T-helper 2 cell treated with Interferon-gamma antibody and Interleukin-4, amounts not matched to agents 5 μg/mL and 100 μg/mL, for 36 hours (primary cell): ENCODE data around the gene UNKL.

Experiments used
- DNase-seq: peaks from one replicate; pipeline ENCODE4 v3.0.0; 2021; ENCODE audit warnings: low spot score
- H3K27ac Mint-ChIP-seq: one replicate; pipeline ENCODE4 v1.8.0; 2021; ENCODE audit warnings: mild to moderate bottlenecking, mixed read lengths
- H3K27me3 Mint-ChIP-seq: one replicate; pipeline ENCODE4 v1.8.0; 2021; ENCODE audit warnings: low read depth, mixed read lengths
- H3K36me3 Mint-ChIP-seq: one replicate; pipeline ENCODE4 v1.8.0; 2021; ENCODE audit warnings: low read depth, mixed read lengths
- H3K4me1 Mint-ChIP-seq: one replicate; pipeline ENCODE4 v1.8.0; 2021; ENCODE audit warnings: low read depth, mixed read lengths
- H3K4me3 Mint-ChIP-seq: one replicate; pipeline ENCODE4 v1.8.0; 2022; ENCODE audit warnings: mild to moderate bottlenecking, moderate library complexity, mixed read lengths
- H3K9me3 Mint-ChIP-seq: one replicate; pipeline ENCODE4 v1.8.0; 2021; ENCODE audit warnings: mixed read lengths

Gene UNKL

GRCh38 chr16:1357906-1358566 is 56.5 kb downstream of the UNKL start:
- H3K27ac Mint-ChIP-seq: no peak overlapping the region
- no peaks in the 10 kb centered on the region for H3K27me3 Mint-ChIP-seq
- no peak overlapping the region for H3K4me3 Mint-ChIP-seq
- no peaks in the 10 kb centered on the region for H3K9me3 Mint-ChIP-seq
- peaks cover 3% of the 10 kb centered on the region for H3K36me3 Mint-ChIP-seq
- DNase-seq: no peak
- H3K4me1 Mint-ChIP-seq: peaks cover 9% of the 10 kb centered on the region

DNA sequence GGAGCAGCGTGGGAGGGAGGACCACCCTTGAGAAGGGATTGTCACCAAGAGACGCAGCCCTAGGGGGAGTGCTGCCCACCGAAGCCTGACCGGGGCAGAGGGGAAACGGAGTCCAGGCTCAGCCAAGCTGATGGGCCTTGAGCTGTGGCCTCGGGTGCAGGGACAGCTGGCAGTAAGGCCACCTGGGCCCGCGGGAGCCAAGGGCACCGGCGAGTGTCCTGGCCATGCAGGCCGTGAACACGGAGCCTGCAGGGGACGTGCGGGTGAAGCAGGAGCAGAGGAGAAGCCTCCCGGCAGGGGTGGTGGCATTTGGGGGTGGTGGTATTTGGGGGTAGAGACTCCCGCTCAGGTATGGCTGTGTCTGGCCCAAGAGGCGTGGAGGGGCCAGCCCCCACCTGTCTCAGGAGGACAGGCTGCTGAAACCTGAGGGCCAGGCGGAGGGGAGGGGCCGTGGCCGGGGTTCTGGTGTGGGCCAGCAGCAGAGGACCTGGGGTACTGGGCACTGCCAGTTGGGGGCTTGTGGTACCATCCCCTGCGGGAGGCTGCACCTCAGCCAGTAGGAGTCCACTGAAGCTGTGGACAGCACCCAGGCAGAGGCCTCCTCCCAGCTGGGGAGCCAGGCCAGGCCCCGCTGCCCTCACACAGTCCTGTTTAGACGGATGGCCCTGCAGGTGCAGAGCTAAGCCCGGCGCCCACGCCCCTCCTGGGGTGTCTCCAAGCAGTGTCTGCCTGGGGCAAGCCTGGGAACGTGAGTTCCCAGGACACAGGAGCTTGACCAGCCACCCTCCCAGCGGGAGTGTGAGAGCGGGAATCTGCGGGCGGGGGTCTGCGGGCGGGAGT is 58.2 kb downstream of the UNKL start:
- no peak overlapping the region for H3K27ac Mint-ChIP-seq
- no peak overlapping the region for H3K4me3 Mint-ChIP-seq
- H3K36me3 Mint-ChIP-seq: peaks cover 3% of the 10 kb centered on the region
- no peaks in the 10 kb centered on the region for H3K27me3 Mint-ChIP-seq
- no peak for DNase-seq
- peaks cover 15% of the 10 kb centered on the region for H3K4me1 Mint-ChIP-seq
- H3K9me3 Mint-ChIP-seq: no peaks in the 10 kb centered on the region

DNA sequence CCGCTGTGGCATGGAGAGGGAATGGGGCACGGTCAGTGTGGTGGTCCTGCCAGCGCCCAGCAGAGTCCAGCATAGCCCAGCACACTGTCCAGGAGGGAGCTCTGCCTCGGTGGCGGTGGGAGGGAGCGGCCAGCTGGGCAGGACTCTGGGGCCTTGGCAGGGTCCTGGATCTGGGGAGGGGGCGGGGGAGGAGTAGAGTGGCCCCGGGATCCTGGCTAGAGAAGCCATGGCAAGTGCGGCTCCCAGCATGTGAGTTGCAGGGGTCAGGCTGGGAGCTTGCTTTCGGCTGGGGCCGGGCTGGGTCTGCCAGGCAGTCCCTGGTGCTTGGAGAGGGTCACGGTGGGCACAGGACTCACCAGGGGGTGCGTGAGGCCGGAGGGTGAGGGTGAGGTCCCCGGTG is 58.9 kb downstream of the UNKL start:
- Mint-ChIP-seq H3K9me3 (no peaks in the 10 kb centered on the region), H3K27me3 (no peaks in the 10 kb centered on the region), H3K4me3 (no peak overlapping the region), H3K27ac (no peak overlapping the region), H3K36me3 (peaks cover 3% of the 10 kb centered on the region), H3K4me1 (peaks cover 16% of the 10 kb centered on the region)
- DNase-seq: no peak

- Mint-ChIP-seq H3K4me1 (peaks cover 22% of the 10 kb centered on the region), H3K27me3 (no peaks in the 10 kb centered on the region), H3K36me3 (no peaks in the 10 kb centered on the region), H3K4me3 (no peak overlapping the region), H3K27ac (peak overlapping the region; percentile 11), H3K9me3 (no peaks in the 10 kb centered on the region)
- no peak for DNase-seq
Observed at GRCh38 chr16:1354815-1355540, 59.5 kb downstream of the UNKL start.

DNA sequence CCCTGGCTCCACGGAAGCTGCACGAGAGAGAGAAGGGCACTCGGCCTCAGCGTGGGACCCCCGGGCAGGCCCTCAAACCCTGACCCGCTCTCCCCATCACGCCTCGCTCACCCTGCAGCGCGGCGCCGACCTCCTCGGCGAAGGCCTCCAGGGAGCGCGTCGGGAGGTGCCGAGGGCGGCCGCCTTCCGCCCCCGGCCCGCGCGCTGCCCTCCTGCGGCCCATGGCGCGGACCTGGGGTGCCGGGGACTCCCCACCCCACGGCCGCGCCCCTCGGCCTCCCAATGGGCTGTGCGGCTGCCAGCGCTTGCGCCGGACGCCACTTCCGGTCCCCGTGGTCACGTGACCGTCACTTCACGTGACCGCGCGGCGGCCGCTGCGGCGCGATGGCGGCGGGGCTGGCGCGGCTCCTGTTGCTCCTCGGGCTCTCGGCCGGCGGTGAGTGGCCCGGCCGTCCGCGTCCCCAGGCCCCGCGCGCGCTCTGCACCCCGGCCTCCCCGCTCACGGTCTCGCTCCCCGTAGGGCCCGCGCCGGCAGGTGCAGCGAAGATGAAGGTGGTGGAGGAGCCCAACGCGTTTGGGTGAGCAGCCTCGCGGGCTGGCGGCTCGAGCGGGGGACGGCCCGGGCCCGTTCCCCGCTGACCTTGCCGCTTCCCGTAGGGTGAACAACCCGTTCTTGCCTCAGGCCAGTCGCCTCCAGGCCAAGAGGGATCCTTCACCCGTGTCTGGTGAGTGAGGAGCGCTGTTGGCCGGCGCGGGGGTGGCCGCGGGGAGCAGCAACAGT is 62.7 kb downstream of the UNKL start, which contains the start of the genes GNPTG and TSR3:
Gene GNPTG, plus strand, starts transcription at position 350 of the 781 bp plus-strand sequence. Its CDS starts 35 bp downstream, at position 385.
Gene TSR3, minus strand, starts transcription at position 297 of the 781 bp plus-strand sequence. Its CDS starts 74 bp downstream, at position 223.
- Mint-ChIP-seq H3K36me3 (no peaks in the 10 kb centered on the region), H3K27me3 (no peaks in the 10 kb centered on the region), H3K4me1 (peaks cover 23% of the 10 kb centered on the region), H3K9me3 (no peaks in the 10 kb centered on the region), H3K4me3 (peak within 1 kb of the TSS; percentile 88), H3K27ac (peak within 1 kb of the TSS; percentile 89)
- peak; percentile 93 for DNase-seq

DNA sequence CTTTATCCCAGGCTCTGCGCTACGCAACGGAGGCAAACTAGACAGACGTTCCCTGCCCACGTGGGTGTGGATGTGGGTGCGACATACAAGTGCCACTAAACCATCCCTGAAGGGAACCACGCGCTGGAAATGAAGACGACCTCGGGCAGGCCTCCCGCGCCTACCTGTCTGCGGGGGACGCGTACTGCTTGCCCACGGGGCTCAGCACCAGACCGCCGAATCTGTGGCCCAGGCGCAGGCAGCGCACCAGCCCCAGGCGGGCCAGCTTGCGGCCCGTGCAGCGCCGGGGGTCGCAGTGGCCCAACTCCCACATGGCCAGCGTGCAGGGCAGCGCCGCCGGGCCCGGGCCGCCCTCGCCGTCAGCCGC is 63.3 kb downstream of the UNKL start:
- Mint-ChIP-seq H3K4me1 (peaks cover 23% of the 10 kb centered on the region), H3K36me3 (no peaks in the 10 kb centered on the region), H3K27ac (peak overlapping the region; percentile 75), H3K4me3 (peak overlapping the region; percentile 80), H3K27me3 (no peaks in the 10 kb centered on the region), H3K9me3 (no peaks in the 10 kb centered on the region)
- no peak for DNase-seq

DNA sequence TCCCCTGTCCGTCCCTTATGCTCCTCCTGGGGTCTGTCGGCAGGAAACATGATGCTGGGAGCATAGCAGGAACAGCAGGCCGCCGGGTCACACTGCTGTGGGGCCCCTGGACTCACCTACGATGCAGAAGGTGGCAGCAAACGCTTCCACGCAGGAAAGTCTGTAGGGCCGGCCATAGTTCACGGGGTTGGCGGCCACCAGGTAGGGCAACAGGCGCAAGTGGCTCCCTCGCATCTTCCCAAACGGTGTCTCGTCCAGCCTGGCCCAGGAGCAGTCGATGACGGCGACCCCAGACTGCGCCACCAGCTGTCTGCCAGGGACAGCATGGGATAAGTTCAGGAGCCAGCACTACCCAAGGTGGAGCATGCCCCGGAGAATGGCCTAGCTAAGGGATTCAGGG is 63.8 kb downstream of the UNKL start:
- H3K27ac Mint-ChIP-seq: peak overlapping the region; percentile 75

DNA sequence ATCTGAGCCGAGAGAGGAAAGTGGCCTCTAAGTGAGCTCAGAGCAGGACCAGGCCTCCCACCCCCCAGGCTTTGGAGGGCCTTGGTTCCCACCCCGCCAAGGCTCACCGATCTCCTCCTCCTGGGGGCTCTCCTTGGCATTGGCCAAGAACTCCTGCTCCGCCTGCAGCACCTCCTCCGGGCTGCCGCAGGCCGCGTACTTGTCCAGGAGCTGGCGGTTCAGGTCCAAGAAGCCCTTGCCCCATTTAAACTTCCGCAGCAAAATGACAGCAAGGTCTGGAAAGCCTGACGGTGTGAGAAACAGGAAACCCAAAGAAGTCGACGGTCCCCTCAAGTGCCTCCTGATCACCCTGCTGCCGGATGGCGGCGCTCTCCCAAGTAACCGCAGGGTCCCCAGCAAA is 64.6 kb downstream of the UNKL start:
- no peaks in the 10 kb centered on the region for H3K9me3 Mint-ChIP-seq
- H3K27ac Mint-ChIP-seq: no peak overlapping the region
- no peaks in the 10 kb centered on the region for H3K36me3 Mint-ChIP-seq
- peaks cover 19% of the 10 kb centered on the region for H3K4me1 Mint-ChIP-seq
- peak overlapping the region; percentile 80 for H3K4me3 Mint-ChIP-seq
- no peak for DNase-seq
- no peaks in the 10 kb centered on the region for H3K27me3 Mint-ChIP-seq

More for the DNA sequence above, 63.8 kb downstream of the UNKL start:
- DNase-seq: no peak
- Mint-ChIP-seq H3K4me1 (peaks cover 23% of the 10 kb centered on the region), H3K9me3 (no peaks in the 10 kb centered on the region), H3K36me3 (no peaks in the 10 kb centered on the region), H3K27me3 (no peaks in the 10 kb centered on the region), H3K4me3 (peak overlapping the region; percentile 80)

DNA sequence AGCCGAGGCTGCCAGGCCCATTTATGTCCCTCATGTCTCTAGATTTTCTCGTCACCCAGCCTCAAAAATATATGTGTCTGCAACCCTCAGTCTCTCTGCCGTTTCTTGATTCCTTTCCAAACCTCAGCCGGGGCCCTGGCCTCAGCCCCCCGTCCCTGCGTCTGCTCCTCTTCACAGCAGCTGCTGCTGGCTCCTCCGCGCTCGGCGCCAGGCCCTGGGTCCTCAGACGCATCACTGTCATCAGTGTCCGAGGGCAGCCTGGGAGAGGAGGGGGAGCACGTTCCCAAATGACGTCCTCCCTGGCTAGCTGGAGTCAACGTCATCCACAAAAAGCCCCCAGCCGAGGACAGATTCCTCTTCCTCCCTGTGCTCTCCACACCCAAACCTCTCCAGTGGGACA is 65.2 kb downstream of the UNKL start:
- Mint-ChIP-seq H3K9me3 (no peaks in the 10 kb centered on the region), H3K27ac (no peak overlapping the region), H3K4me1 (peaks cover 17% of the 10 kb centered on the region), H3K4me3 (no peak overlapping the region), H3K27me3 (no peaks in the 10 kb centered on the region), H3K36me3 (no peaks in the 10 kb centered on the region)
- no peak for DNase-seq

- H3K9me3 Mint-ChIP-seq: no peaks in the 10 kb centered on the region
- no peak overlapping the region for H3K27ac Mint-ChIP-seq
- no peak overlapping the region for H3K4me3 Mint-ChIP-seq
- no peak for DNase-seq
- no peaks in the 10 kb centered on the region for H3K27me3 Mint-ChIP-seq
- H3K36me3 Mint-ChIP-seq: no peaks in the 10 kb centered on the region
- H3K4me1 Mint-ChIP-seq: peaks cover 17% of the 10 kb centered on the region
Observed at GRCh38 chr16:1348926-1349325, 65.6 kb downstream of the UNKL start.

DNA sequence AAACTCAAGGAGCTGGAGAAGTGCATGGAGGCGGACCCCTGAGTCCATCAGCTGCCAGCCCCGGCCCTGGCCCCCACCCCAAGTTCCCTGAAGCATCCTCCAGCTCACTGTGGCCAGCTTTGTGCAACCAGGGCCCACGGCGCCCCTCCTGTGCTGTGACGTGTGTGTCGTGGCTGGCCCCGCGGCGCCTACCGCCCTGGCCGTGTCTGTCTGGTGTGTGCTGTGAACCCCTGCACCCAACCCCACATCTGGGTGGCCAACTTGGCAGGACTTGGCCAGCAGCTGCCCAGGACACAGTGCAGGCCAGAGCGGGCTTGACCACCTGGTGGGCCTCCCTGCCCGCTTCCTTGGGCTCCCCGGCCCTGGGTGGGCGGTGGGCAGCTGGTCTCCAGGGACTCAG is 66.1 kb downstream of the UNKL start:
- Mint-ChIP-seq H3K4me3 (no peak overlapping the region), H3K27me3 (no peaks in the 10 kb centered on the region), H3K36me3 (no peaks in the 10 kb centered on the region), H3K27ac (no peak overlapping the region), H3K4me1 (peaks cover 18% of the 10 kb centered on the region), H3K9me3 (no peaks in the 10 kb centered on the region)
- DNase-seq: no peak

DNA sequence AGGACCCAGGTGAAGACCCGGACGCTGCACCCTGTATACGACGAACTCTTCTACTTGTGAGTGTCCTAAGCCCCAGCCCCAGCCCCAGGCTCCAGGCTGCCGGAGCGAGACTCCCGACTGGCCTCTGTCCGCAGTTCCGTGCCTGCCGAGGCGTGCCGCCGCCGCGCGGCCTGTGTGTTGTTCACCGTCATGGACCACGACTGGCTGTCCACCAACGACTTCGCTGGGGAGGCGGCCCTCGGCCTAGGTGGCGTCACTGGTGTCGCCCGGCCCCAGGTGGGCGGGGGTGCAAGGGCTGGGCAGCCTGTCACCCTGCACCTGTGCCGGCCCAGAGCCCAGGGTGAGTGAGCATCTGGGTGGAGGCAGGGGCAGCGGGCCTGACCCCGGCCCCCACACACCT is 66.5 kb downstream of the UNKL start:
- Mint-ChIP-seq H3K4me3 (no peak overlapping the region), H3K27ac (no peak overlapping the region), H3K4me1 (peaks cover 20% of the 10 kb centered on the region), H3K36me3 (no peaks in the 10 kb centered on the region), H3K9me3 (no peaks in the 10 kb centered on the region), H3K27me3 (no peaks in the 10 kb centered on the region)
- no peak for DNase-seq

DNA sequence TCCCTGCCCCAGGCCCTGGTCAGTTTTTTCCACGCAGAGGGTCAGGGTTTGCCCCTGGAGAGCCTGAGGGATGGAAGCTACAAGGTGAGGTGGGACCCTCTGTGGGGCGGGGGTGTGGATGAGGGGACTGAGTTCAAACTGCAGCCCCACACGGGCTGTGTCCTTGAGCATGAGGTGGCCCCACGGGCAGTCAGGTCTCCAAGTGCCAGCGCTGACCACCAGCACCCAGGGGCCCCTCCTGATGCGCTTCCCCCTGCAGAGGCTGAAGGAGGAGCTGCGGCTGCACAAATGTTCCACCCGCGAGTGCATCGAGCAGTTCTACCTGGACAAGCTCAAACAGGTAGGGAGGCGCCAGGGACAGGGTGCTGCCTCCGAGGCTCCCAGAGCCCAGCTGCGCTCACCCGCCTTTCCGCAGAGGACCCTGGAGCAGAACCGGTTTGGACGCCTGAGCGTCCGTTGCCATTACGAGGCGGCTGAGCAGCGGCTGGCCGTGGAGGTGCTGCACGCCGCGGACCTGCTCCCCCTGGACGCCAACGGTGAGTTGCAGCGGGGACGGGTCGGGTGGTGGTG is 67.1 kb downstream of the UNKL start:
- no peak overlapping the region for H3K4me3 Mint-ChIP-seq
- no peaks in the 10 kb centered on the region for H3K9me3 Mint-ChIP-seq
- no peaks in the 10 kb centered on the region for H3K36me3 Mint-ChIP-seq
- DNase-seq: no peak
- no peak overlapping the region for H3K27ac Mint-ChIP-seq
- peaks cover 19% of the 10 kb centered on the region for H3K4me1 Mint-ChIP-seq
- H3K27me3 Mint-ChIP-seq: no peaks in the 10 kb centered on the region
